Measurements from ENCODE around the gene DPP3. TPM values are rescaled to one million over a fixed set of nuclear protein-coding genes. Genes with fewer than 3 reads are reported as not detected.

The DPP3 gene
- total and polyA plus RNA-seq, 2 experiments from 2014 or later: 21.9 to 44.9 TPM

- no peak for DNase-seq (ENCODE audit: low read depth in 1 of 2, low spot score in 1 of 2)
- no peak for TF ChIP-seq CTCF (IDR thresholded peaks at IDR 0.05; ENCODE audit: low read depth, low read length)
- Histone ChIP-seq H3K36me3 (no peaks in the 10 kb centered on the region), H3K27me3 (no peaks in the 10 kb centered on the region), H3K9me3 (ENCODE audit: low read depth) (no peaks in the 10 kb centered on the region), H3K27ac (no peak overlapping the region), H3K4me3 (no peak overlapping the region), H3K4me1 (ENCODE audit: low read depth) (no peaks in the 10 kb centered on the region)
These were observed 29.7 kb upstream of the DPP3 start for GRCh38 chr11:66450560-66450959.

GRCh38 chr11:66451663-66452062 is 28.6 kb upstream of the DPP3 start:
- Histone ChIP-seq H3K36me3 (no peaks in the 10 kb centered on the region), H3K9me3 (ENCODE audit: low read depth) (no peaks in the 10 kb centered on the region), H3K27ac (no peak overlapping the region), H3K27me3 (no peaks in the 10 kb centered on the region), H3K4me1 (ENCODE audit: low read depth) (no peaks in the 10 kb centered on the region), H3K4me3 (no peak overlapping the region)
- no peak for DNase-seq (ENCODE audit: low read depth in 1 of 2, low spot score in 1 of 2)
- no peak for TF ChIP-seq CTCF (IDR thresholded peaks at IDR 0.05; ENCODE audit: low read depth, low read length)

GRCh38 chr11:66454247-66454646 is 26.0 kb upstream of the DPP3 start:
- Histone ChIP-seq H3K4me3 (no peak overlapping the region), H3K9me3 (ENCODE audit: low read depth) (no peaks in the 10 kb centered on the region), H3K36me3 (no peaks in the 10 kb centered on the region), H3K4me1 (ENCODE audit: low read depth) (no peaks in the 10 kb centered on the region), H3K27ac (no peak overlapping the region), H3K27me3 (no peaks in the 10 kb centered on the region)
- TF ChIP-seq CTCF (IDR thresholded peaks at IDR 0.05; ENCODE audit: low read depth, low read length): no peak
- DNase-seq (ENCODE audit: low read depth in 1 of 2, low spot score in 1 of 2): no peak

- Histone ChIP-seq H3K9me3 (ENCODE audit: low read depth) (no peaks in the 10 kb centered on the region), H3K27me3 (no peaks in the 10 kb centered on the region), H3K4me3 (no peak overlapping the region), H3K27ac (no peak overlapping the region), H3K4me1 (ENCODE audit: low read depth) (no peaks in the 10 kb centered on the region), H3K36me3 (no peaks in the 10 kb centered on the region)
- no peak for DNase-seq (ENCODE audit: low read depth in 1 of 2, low spot score in 1 of 2)
- no peak for TF ChIP-seq CTCF (IDR thresholded peaks at IDR 0.05; ENCODE audit: low read depth, low read length)
These were observed 25.4 kb upstream of the DPP3 start for GRCh38 chr11:66454828-66455227.

GRCh38 chr11:66457826-66458225 is 22.4 kb upstream of the DPP3 start:
- H3K27ac ChIP-seq: no peak overlapping the region
- DNase-seq (ENCODE audit: low read depth in 1 of 2, low spot score in 1 of 2): no peak
- no peak for TF ChIP-seq CTCF (IDR thresholded peaks at IDR 0.05; ENCODE audit: low read depth, low read length)
- H3K4me3 ChIP-seq: no peak overlapping the region
- H3K27me3 ChIP-seq: no peaks in the 10 kb centered on the region
- H3K4me1 ChIP-seq (ENCODE audit: low read depth): no peaks in the 10 kb centered on the region
- H3K9me3 ChIP-seq (ENCODE audit: low read depth): no peaks in the 10 kb centered on the region
- H3K36me3 ChIP-seq: no peaks in the 10 kb centered on the region

All from cardiac muscle cell (in vitro differentiated cells and primary cell).